Lung (tissue), 12 donors: Measurements from ENCODE around the gene RAB12. TPM values are rescaled to one million over a fixed set of nuclear protein-coding genes. Genes with fewer than 3 reads are reported as not detected.

Experiments used
- ATAC-seq: fragments of 200-7000 bp; cut with Tn5 transposase; one replicate; pipeline ENCODE4 v1.9.1; 2020; ENCODE audit warnings: moderate number of reproducible peaks; ENCODE audit not compliant: insufficient read depth, low FRiP score
- DNase-seq, 3 donors: peaks; one replicate each; pipeline ENCODE4 v3.0.0-alpha.2; 2013 to 2017
- H3K27ac ChIP-seq, 2 donors: one replicate each; pipeline ENCODE4 v1.5.1; 2013; ENCODE audit warnings: mild to moderate bottlenecking in 2 of 2, moderate library complexity in 2 of 2, control low read depth in 1 of 2, inconsistent platforms in 1 of 2, low read depth in 1 of 2, low read length in 1 of 2
- H3K27me3 ChIP-seq, 3 donors: one replicate each; pipeline ENCODE4 v1.5.1; 2013; ENCODE audit warnings: low read length in 2 of 3; ENCODE audit not compliant: control insufficient read depth in 3 of 3, insufficient read depth in 3 of 3
- H3K36me3 ChIP-seq, 4 donors: one replicate each; pipeline ENCODE4 v1.5.1; 2013; ENCODE audit warnings: low read length in 4 of 4, mild to moderate bottlenecking in 1 of 4, moderate library complexity in 1 of 4; ENCODE audit not compliant: control insufficient read depth in 4 of 4, insufficient read depth in 4 of 4
- H3K4me1 ChIP-seq, 5 donors: one replicate each; pipeline ENCODE4 v1.5.1; 2013; ENCODE audit warnings: low read length in 5 of 5, mild to moderate bottlenecking in 2 of 5, moderate library complexity in 1 of 5; ENCODE audit not compliant: control insufficient read depth in 5 of 5, insufficient read depth in 5 of 5
- H3K4me3 ChIP-seq: one replicate; pipeline ENCODE4 v1.5.1; 2013; ENCODE audit warnings: mild to moderate bottlenecking, control low read depth, moderate library complexity
- H3K9ac ChIP-seq, 2 donors: one replicate each; pipeline ENCODE4 v1.5.1; 2013; ENCODE audit warnings: low read length in 2 of 2, control low read depth in 1 of 2; ENCODE audit not compliant: insufficient read depth in 1 of 2
- H3K9me3 ChIP-seq, 4 donors: one replicate each; pipeline ENCODE4 v1.5.1; 2013; ENCODE audit warnings: low read length in 3 of 4, mild to moderate bottlenecking in 1 of 4, moderate library complexity in 1 of 4; ENCODE audit not compliant: control insufficient read depth in 4 of 4, insufficient read depth in 3 of 4
- WGBS, 2 donors: extraction: QIAGEN DNeasy Blood & Tissue Kit; methylation state at CpG; one replicate each; pipeline ENCODE4 v1.1.7; 2013; 5-methylcytosine and 5-hydroxymethylcytosine counted together
- polyA plus RNA-seq, 2 donors: library from polyadenylated mRNA; stranded (reverse); fragments of 200-250 nt; gene quantifications; one replicate each; pipeline ENCODE4 v1.2.1, GENCODE V29; 2013
- total RNA-seq, 2 donors: library from RNA; depleted of rRNA in 1 of 2; stranded (reverse); fragments of >200 nt in 1 of 2; gene quantifications; one replicate each; pipeline ENCODE4 v1.2.1, GENCODE V29; 2014 to 2021
- TF ChIP-seq, protein P1 (sequence below): IDR thresholded peaks from 2 replicates; pipeline ENCODE4 v1.5.1; 2012; ENCODE audit warnings: mild to moderate bottlenecking; ENCODE audit errors: control extremely low read depth, extremely low read depth
- donor health status: control.
- donor health status: control.
- donor health status: Bipolar disorder and iron deficiency.
- donor health status: healthy.
- donor health status: DM: yes; HTN: yes; CAD: no.

The RAB12 gene
- total and polyA plus RNA-seq, 4 donors, result 26.7 to 74.5 (median 39.2) TPM

DNA sequence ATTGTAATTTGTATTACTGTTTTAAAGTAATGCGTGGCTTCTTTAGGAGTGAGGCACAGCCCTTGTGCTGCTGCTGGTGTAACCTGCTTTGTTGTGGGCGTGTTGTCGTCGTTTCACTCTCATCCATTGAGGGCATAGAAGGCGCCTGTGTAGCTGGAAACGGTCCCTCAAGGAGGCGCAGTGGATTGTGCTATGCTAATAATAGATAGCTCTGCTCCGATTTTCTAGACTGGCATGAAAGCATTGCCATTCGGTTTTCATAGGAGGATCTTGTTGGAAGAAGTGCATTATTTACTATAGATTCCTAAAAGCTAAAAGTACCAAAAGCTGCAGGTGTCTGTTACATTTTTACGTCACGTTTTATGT is 17.9 kb downstream of the RAB12 start:
- H3K9me3 ChIP-seq, result no peaks in the 10 kb centered on the region
- H3K36me3 ChIP-seq, result peaks cover 4 to 14% (median 7%) of the 10 kb centered on the region in 4 donors
- no peak overlapping the region for H3K9ac ChIP-seq
- peak overlapping the region in 1 of 2 donors; percentile 51 for H3K27ac ChIP-seq
- TF ChIP-seq, protein P1, sequence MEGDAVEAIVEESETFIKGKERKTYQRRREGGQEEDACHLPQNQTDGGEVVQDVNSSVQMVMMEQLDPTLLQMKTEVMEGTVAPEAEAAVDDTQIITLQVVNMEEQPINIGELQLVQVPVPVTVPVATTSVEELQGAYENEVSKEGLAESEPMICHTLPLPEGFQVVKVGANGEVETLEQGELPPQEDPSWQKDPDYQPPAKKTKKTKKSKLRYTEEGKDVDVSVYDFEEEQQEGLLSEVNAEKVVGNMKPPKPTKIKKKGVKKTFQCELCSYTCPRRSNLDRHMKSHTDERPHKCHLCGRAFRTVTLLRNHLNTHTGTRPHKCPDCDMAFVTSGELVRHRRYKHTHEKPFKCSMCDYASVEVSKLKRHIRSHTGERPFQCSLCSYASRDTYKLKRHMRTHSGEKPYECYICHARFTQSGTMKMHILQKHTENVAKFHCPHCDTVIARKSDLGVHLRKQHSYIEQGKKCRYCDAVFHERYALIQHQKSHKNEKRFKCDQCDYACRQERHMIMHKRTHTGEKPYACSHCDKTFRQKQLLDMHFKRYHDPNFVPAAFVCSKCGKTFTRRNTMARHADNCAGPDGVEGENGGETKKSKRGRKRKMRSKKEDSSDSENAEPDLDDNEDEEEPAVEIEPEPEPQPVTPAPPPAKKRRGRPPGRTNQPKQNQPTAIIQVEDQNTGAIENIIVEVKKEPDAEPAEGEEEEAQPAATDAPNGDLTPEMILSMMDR, result no peak
- WGBS, 2 donors, result 74 to 85% methylated on average over 11 of the region's 11 CpGs
- no peak for ATAC-seq
- no peaks in the 10 kb centered on the region for H3K27me3 ChIP-seq
- DNase-seq, result no peak
- H3K4me3 ChIP-seq, result no peak overlapping the region
- peaks cover 0 to 30% (median 7%) of the 10 kb centered on the region in 5 donors for H3K4me1 ChIP-seq

DNA sequence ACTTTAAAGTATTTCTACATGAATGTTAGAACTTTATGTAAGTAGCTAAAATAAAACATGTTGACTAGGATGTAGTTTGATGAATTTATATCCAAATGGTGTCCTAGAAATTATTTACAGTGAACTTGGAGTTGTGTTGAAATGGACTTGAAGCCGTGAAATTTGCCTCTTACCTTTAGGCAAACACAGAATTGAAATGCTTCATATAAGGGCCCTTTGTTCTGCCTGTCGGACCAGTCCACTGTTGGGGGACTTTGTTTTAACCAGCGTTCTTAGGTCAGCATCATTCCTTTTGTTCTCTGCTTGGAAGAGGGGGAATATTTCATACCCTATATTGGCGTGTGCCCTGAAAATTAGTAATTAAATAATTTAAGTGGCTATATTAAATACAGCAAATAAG is 18.3 kb downstream of the RAB12 start:
- H3K9ac ChIP-seq, result no peak overlapping the region
- ATAC-seq (no peak), DNase-seq (peak in 2 of 3 donors; percentile 31 to 43)
- H3K27ac ChIP-seq, result peak overlapping the region in 1 of 2 donors; percentile 6
- TF ChIP-seq, protein P1, result no peak
- H3K4me1 ChIP-seq, result peaks cover 0 to 30% (median 7%) of the 10 kb centered on the region in 5 donors
- H3K4me3 ChIP-seq, result no peak overlapping the region
- H3K27me3 ChIP-seq, result no peaks in the 10 kb centered on the region
- H3K36me3 ChIP-seq, result peaks cover 4 to 14% (median 9%) of the 10 kb centered on the region in 4 donors
- WGBS, 2 donors, result 76 to 85% methylated on average over 4 of the region's 4 CpGs
- H3K9me3 ChIP-seq, result no peaks in the 10 kb centered on the region

DNA sequence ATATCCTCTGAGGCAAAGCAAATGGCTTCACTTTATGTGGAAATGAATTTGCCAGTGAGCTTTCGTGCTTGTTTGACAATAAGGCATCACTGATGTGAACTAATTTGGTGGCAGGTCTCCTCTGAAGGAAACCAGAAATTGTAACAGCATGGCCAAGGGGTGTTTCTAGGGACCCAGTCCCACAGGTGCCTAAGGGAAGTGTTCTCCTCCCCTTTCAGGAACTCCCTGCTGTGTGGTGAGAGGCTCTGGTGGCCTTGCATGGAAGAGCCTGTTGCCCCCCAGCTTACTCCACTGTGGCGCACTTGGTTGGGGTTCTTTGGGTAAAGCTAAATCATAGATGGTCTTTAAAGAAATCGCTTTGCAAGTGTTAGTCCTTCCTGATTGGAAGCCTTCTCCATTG is 20.4 kb downstream of the RAB12 start:
- TF ChIP-seq, protein P1, result no peak
- H3K4me1 ChIP-seq, result peaks cover 0 to 28% (median 7%) of the 10 kb centered on the region in 5 donors
- H3K9ac ChIP-seq, result no peak overlapping the region
- no peak overlapping the region for H3K27ac ChIP-seq
- WGBS, 2 donors, result 97 to 100% methylated on average over 3 of the region's 3 CpGs
- H3K9me3 ChIP-seq, result no peaks in the 10 kb centered on the region
- H3K4me3 ChIP-seq, result no peak overlapping the region
- ATAC-seq, result no peak
- no peaks in the 10 kb centered on the region for H3K27me3 ChIP-seq
- DNase-seq, result no peak
- H3K36me3 ChIP-seq, result peaks cover 4 to 22% (median 21%) of the 10 kb centered on the region in 4 donors

DNA sequence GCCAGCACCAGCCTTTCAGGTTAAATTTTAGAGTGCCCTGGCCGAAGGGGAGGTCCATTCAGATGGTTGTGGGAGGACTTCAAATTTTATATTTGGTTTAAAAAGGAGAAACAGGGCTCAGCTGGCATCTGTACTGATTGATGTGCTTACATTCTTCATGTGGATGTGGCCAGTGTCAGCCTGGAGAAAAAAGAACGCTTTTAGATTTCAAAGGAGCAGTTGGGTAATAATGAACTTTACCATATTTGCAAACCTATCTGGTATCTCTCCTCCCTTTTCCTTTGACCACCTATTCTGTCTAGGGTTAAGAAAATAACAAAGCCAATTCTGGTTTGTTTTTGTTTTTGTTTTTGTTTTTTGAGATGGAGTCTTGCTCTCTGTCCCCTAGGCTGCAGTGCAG is 21.3 kb downstream of the RAB12 start:
- ATAC-seq (no peak), DNase-seq (no peak)
- Histone ChIP-seq H3K4me1 (peaks cover 0 to 25% (median 7%) of the 10 kb centered on the region in 5 donors), H3K9ac (no peak overlapping the region), H3K27me3 (no peaks in the 10 kb centered on the region), H3K36me3 (peaks cover 6 to 21% (median 21%) of the 10 kb centered on the region in 4 donors), H3K9me3 (no peaks in the 10 kb centered on the region), H3K27ac (no peak overlapping the region), H3K4me3 (no peak overlapping the region)
- TF ChIP-seq, protein P1, result no peak
- 79 to 95% methylated on average over 2 of the region's 2 CpGs for WGBS, 2 donors
